ENCODE results near the gene FOXA2.

FOXA2 gene

GRCh38 chr20:22531756-22532155 is 52.6 kb downstream of the FOXA2 start:
- Histone ChIP-seq H3K9ac (ENCODE audit: insufficient read length) (no peak overlapping the region), H3K27ac (no peak overlapping the region), H3K4me3 (no peak overlapping the region), H3K9me3 (ENCODE audit: low read depth, low read length) (no peaks in the 10 kb centered on the region), H3K36me3 (ENCODE audit: insufficient read depth, low read length) (no peaks in the 10 kb centered on the region)
- TF ChIP-seq FOXP2 (optimal IDR thresholded peaks at IDR 0.05; ENCODE audit: control extremely low read depth, extremely low read length, insufficient read depth) = no peak
- TF ChIP-seq POLR2AphosphoS5 (IDR thresholded peaks at IDR 0.05; ENCODE audit: borderline replicate concordance, low read depth, low read length) = no peak
- no peak for TF ChIP-seq EZH2 (IDR thresholded peaks at IDR 0.05)
- DNase-seq (ENCODE audit: low read depth, low spot score) = no peak

- no peak for DNase-seq (ENCODE audit: low read depth, low spot score)
- TF ChIP-seq FOXP2 (optimal IDR thresholded peaks at IDR 0.05; ENCODE audit: control extremely low read depth, extremely low read length, insufficient read depth) (no peak), POLR2AphosphoS5 (IDR thresholded peaks at IDR 0.05; ENCODE audit: borderline replicate concordance, low read depth, low read length) (no peak), EZH2 (IDR thresholded peaks at IDR 0.05) (no peak)
- H3K9me3 ChIP-seq (ENCODE audit: low read depth, low read length) = no peaks in the 10 kb centered on the region
- H3K36me3 ChIP-seq (ENCODE audit: insufficient read depth, low read length) = no peaks in the 10 kb centered on the region
- H3K4me3 ChIP-seq = no peak overlapping the region
- H3K9ac ChIP-seq (ENCODE audit: insufficient read length) = no peak overlapping the region
- H3K27ac ChIP-seq = no peak overlapping the region
Observed at GRCh38 chr20:22531056-22531615, 53.2 kb downstream of the FOXA2 start.

Data from SK-N-MC (cell line).